HepG2 (cell line): ENCODE results near the gene MAPK8. TPM values are rescaled to one million over a fixed set of nuclear protein-coding genes. Genes with fewer than 3 reads are reported as not detected.

ENCODE experiments used
- AGO2 ChIP-seq: fragments of 200-400 bp; formaldehyde crosslinking; optimal IDR thresholded peaks from 2 replicates; pipeline ENCODE3; 2017; ENCODE audit warnings: mild to moderate bottlenecking, low read depth, low read length, moderate library complexity
- ASH2L ChIP-seq: fragments of 300-600, 200-600 bp; sonication (generic); IDR thresholded peaks from 2 replicates; pipeline ENCODE4 v1.7.0; 2017; ENCODE audit warnings: low read depth, mild to moderate bottlenecking, moderate library complexity, mixed read lengths, low read length; ENCODE audit not compliant: insufficient read length
- BRF2 ChIP-seq: sonication (generic); formaldehyde crosslinking; IDR thresholded peaks from 2 replicates; pipeline ENCODE4 v1.8.1; 2022; ENCODE audit warnings: mild to moderate bottlenecking, missing genetic modification reagents
- CSRNP1 ChIP-seq: sonication (generic); formaldehyde crosslinking; IDR thresholded peaks from 2 replicates; pipeline ENCODE4 v1.8.1; 2023; ENCODE audit warnings: mild to moderate bottlenecking, missing genetic modification reagents
- HBP1 ChIP-seq: IDR thresholded peaks from 2 replicates; pipeline ENCODE4 v1.6.1; 2016; ENCODE audit warnings: low read depth, control low read depth
- HDAC1 ChIP-seq: sonication (generic); formaldehyde crosslinking; IDR thresholded peaks from 2 replicates; pipeline ENCODE4 v1.5.1; 2020; ENCODE audit warnings: mild to moderate bottlenecking, missing genetic modification reagents
- KDM5A ChIP-seq: fragments of 200-600 bp; sonication (generic); IDR thresholded peaks from 2 replicates; pipeline ENCODE4 v1.7.0; 2018; ENCODE audit warnings: antibody characterized with exemption, mild to moderate bottlenecking, low read length, borderline replicate concordance
- MYC ChIP-seq: sonication (generic); formaldehyde crosslinking; IDR thresholded peaks from 2 replicates; pipeline ENCODE4 v1.9.0; 2021; ENCODE audit warnings: missing genetic modification reagents, borderline replicate concordance
- NR2F6 ChIP-seq, 2 experiments: IDR thresholded peaks; 2 replicates each; pipeline ENCODE4 v1.6.1; 2016; ENCODE audit warnings: antibody characterized with exemption in 1 of 2, mild to moderate bottlenecking in 1 of 2
- PATZ1 ChIP-seq: sonication (generic); formaldehyde crosslinking; IDR thresholded peaks from 2 replicates; pipeline ENCODE4 v1.4.0; 2020; ENCODE audit warnings: missing genetic modification reagents
- PHF8 ChIP-seq: sonication (generic); formaldehyde crosslinking; IDR thresholded peaks from 2 replicates; pipeline ENCODE4 v1.5.0; 2020; ENCODE audit warnings: missing genetic modification reagents
- RAD21 ChIP-seq: fragments of 450-650 bp; formaldehyde crosslinking; IDR thresholded peaks from 2 replicates; pipeline ENCODE4 v1.5.0; 2020; ENCODE audit warnings: mild to moderate bottlenecking
- ZBTB7A ChIP-seq: sonication (generic); formaldehyde crosslinking; IDR thresholded peaks from 2 replicates; pipeline ENCODE4 v1.8.0; 2022; ENCODE audit warnings: mild to moderate bottlenecking, missing genetic modification reagents
- ZNF292 ChIP-seq: sonication (generic); formaldehyde crosslinking; IDR thresholded peaks from 2 replicates; pipeline ENCODE4 v1.8.1; 2022; ENCODE audit warnings: mild to moderate bottlenecking, low read depth, missing genetic modification reagents, borderline replicate concordance
- ZNF674 ChIP-seq: sonication (generic); formaldehyde crosslinking; IDR thresholded peaks from 2 replicates; pipeline ENCODE4 v1.5.0; 2020; ENCODE audit warnings: low read depth, mild to moderate bottlenecking, missing genetic modification reagents
- ZNF678 ChIP-seq: sonication (generic); formaldehyde crosslinking; IDR thresholded peaks from 2 replicates; pipeline ENCODE4 v1.4.0; 2020; ENCODE audit warnings: mild to moderate bottlenecking, missing genetic modification reagents
- ZNF766 ChIP-seq: sonication (generic); formaldehyde crosslinking; IDR thresholded peaks from 2 replicates; pipeline ENCODE4 v1.5.0; 2020; ENCODE audit warnings: missing genetic modification reagents, borderline replicate concordance
- polyA plus RNA-seq, 8 experiments: library from polyadenylated mRNA; depleted of rRNA in 3 of 8; stranded (reverse) in 7 of 8; unstranded in 1 of 8; fragments of >200 nt; fragmentation: Illumina TruSeq in 4 of 8; extraction: Trizol in 4 of 8; gene quantifications; 2 replicates each; pipeline versions ENCODE4 v1.2.1 to v1.2.3, GENCODE V29; 2011 to 2016; ENCODE audit warnings: low read depth in 4 of 8, missing spikeins in 1 of 8, mixed read lengths in 1 of 8; ENCODE audit not compliant: insufficient read depth in 1 of 8
- total RNA-seq, 5 experiments: library from RNA; depleted of rRNA; stranded (reverse); fragments of >200 nt; fragmentation: Illumina TruSeq; extraction: Trizol; gene quantifications; 2 replicates each; pipeline ENCODE4 v1.2.3, GENCODE V29; 2016; ENCODE audit warnings: low read depth in 1 of 5
- TF ChIP-seq, protein P1 (sequence below): sonication (generic); formaldehyde crosslinking; IDR thresholded peaks from 2 replicates; pipeline ENCODE4 v1.4.0; 2020; ENCODE audit warnings: mild to moderate bottlenecking, low read depth, missing genetic modification reagents
- TF ChIP-seq, protein P2 (sequence below): IDR thresholded peaks from 2 replicates; pipeline ENCODE4 v1.6.1; 2012; ENCODE audit warnings: inconsistent platforms

MAPK8 gene
- total and polyA plus RNA-seq, 2 of the 13 experiments (the other 11 are each of a cell fraction or from before 2014, with no cell fraction given): 41.6 to 47.3 TPM

GRCh38 chr10:48306870-48307710, 613 bp downstream of the MAPK8 start (continued):
- TF ChIP-seq, protein P1, sequence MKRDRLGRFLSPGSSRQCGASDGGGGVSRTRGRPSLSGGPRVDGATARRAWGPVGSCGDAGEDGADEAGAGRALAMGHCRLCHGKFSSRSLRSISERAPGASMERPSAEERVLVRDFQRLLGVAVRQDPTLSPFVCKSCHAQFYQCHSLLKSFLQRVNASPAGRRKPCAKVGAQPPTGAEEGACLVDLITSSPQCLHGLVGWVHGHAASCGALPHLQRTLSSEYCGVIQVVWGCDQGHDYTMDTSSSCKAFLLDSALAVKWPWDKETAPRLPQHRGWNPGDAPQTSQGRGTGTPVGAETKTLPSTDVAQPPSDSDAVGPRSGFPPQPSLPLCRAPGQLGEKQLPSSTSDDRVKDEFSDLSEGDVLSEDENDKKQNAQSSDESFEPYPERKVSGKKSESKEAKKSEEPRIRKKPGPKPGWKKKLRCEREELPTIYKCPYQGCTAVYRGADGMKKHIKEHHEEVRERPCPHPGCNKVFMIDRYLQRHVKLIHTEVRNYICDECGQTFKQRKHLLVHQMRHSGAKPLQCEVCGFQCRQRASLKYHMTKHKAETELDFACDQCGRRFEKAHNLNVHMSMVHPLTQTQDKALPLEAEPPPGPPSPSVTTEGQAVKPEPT (CRISPR knock-in tag): no peak
- TF ChIP-seq RAD21: 0 out of 2 replicates have a peak, but pooled peaks have one; percentile 2
- TF ChIP-seq ASH2L: peak; percentile 82
- 0 out of 2 replicates have a peak, but pooled peaks have one; percentile 52 for TF ChIP-seq PHF8
- TF ChIP-seq BRF2 (CRISPR knock-in tag): no peak
- 0 out of 2 replicates have a peak, but pooled peaks have one; percentile 55 for TF ChIP-seq ZBTB7A (CRISPR knock-in tag)
- peak; percentile 64 for TF ChIP-seq AGO2
- peak; percentile 62; the same call in 1 of the 2 replicates for TF ChIP-seq ZNF674
- peak; percentile 49 for TF ChIP-seq HDAC1
- TF ChIP-seq NR2F6 (IDR thresholded peaks at IDR 0.05): peak; percentile 57; the same call in 1 of the 2 replicates
- no peak; the same call in 1 of the 2 replicates for TF ChIP-seq NR2F6 (CRISPR knock-in tag; IDR thresholded peaks at IDR 0.05)
- TF ChIP-seq PATZ1: peak; percentile 51
- TF ChIP-seq HBP1 (CRISPR knock-in tag): 0 out of 2 replicates have a peak, but pooled peaks have one; percentile 2
- peak; percentile 54; the same call in 1 of the 2 replicates for TF ChIP-seq MYC (CRISPR knock-in tag)
- TF ChIP-seq ZNF292 (CRISPR knock-in tag): no peak
- TF ChIP-seq, protein P2, sequence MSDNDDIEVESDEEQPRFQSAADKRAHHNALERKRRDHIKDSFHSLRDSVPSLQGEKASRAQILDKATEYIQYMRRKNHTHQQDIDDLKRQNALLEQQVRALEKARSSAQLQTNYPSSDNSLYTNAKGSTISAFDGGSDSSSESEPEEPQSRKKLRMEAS: peak; percentile 29; the same call in 1 of the 2 replicates
- 0 out of 2 replicates have a peak, but pooled peaks have one; percentile 16 for TF ChIP-seq CSRNP1 (CRISPR knock-in tag)
- TF ChIP-seq ZNF678 (CRISPR knock-in tag): 0 out of 2 replicates have a peak, but pooled peaks have one; percentile 1
- TF ChIP-seq ZNF766 (CRISPR knock-in tag): no peak
- peak; percentile 37; the same call in 1 of the 2 replicates for TF ChIP-seq KDM5A
